ENCODE results near the gene SIRPB1.
"Not testable (repeated sequence)": the region's sequence is repeated elsewhere in the genome, so short reads cannot be mapped to it uniquely, and the experiment has no call there.

SIRPB1 gene

GRCh38 chr20:1618479-1618878 is 1.3 kb downstream of the SIRPB1 start:
- no peaks in the 10 kb centered on the region for H3K9me3 ChIP-seq
- no peaks in the 10 kb centered on the region for H3K27me3 ChIP-seq
- H3K4me1 ChIP-seq (ENCODE audit: control insufficient read depth in 1 of 2, insufficient read depth in 1 of 2, low read depth in 1 of 2, low read length in 1 of 2) = peaks cover 92 to 100% of the 10 kb centered on the region in 2 experiments
- TF ChIP-seq CTCF (IDR thresholded peaks at IDR 0.05) = peak; percentile 24
- no peaks in the 10 kb centered on the region for H3K36me3 ChIP-seq
- H3K27ac ChIP-seq = peak overlapping the region; percentile 98
- peak overlapping the region; percentile 73 to 86 for H3K4me3 ChIP-seq (ENCODE audit: low read depth in 1 of 2, low read length in 1 of 2)

- Histone ChIP-seq H3K4me3 (ENCODE audit: low read depth in 1 of 2, low read length in 1 of 2) (peak overlapping the region; percentile 73 to 86), H3K36me3 (no peaks in the 10 kb centered on the region), H3K27ac (peak overlapping the region; percentile 98), H3K27me3 (no peaks in the 10 kb centered on the region), H3K9me3 (no peaks in the 10 kb centered on the region), H3K4me1 (ENCODE audit: control insufficient read depth in 1 of 2, insufficient read depth in 1 of 2, low read depth in 1 of 2, low read length in 1 of 2) (peaks cover 77 to 84% of the 10 kb centered on the region in 2 experiments)
- TF ChIP-seq CTCF (IDR thresholded peaks at IDR 0.05) = no peak
Measured at GRCh38 chr20:1616858-1617434, 2.9 kb downstream of the SIRPB1 start.

GRCh38 chr20:1610404-1610803 is 9.4 kb downstream of the SIRPB1 start:
- H3K27me3 ChIP-seq; H3K9me3 ChIP-seq; H3K36me3 ChIP-seq; H3K4me3 ChIP-seq (ENCODE audit: low read depth in 1 of 2, low read length in 1 of 2); H3K27ac ChIP-seq: not testable (repeated sequence)
- peaks cover 19 to 20% of the 10 kb centered on the region in 2 experiments for H3K4me1 ChIP-seq (ENCODE audit: control insufficient read depth in 1 of 2, insufficient read depth in 1 of 2, low read depth in 1 of 2, low read length in 1 of 2)

- H3K9me3 ChIP-seq; H3K36me3 ChIP-seq; H3K27me3 ChIP-seq; H3K4me3 ChIP-seq (ENCODE audit: low read depth in 1 of 2, low read length in 1 of 2); H3K4me1 ChIP-seq (ENCODE audit: control insufficient read depth in 1 of 2, insufficient read depth in 1 of 2, low read depth in 1 of 2, low read length in 1 of 2); H3K27ac ChIP-seq: not testable (repeated sequence)
Measured at GRCh38 chr20:1608678-1609347, 11.0 kb downstream of the SIRPB1 start.

GRCh38 chr20:1600736-1601135 is 19.1 kb downstream of the SIRPB1 start:
- Histone ChIP-seq H3K36me3 (no peaks in the 10 kb centered on the region), H3K9me3 (no peaks in the 10 kb centered on the region), H3K4me1 (ENCODE audit: control insufficient read depth in 1 of 2, insufficient read depth in 1 of 2, low read depth in 1 of 2, low read length in 1 of 2) (peaks cover 1 to 14% of the 10 kb centered on the region in 2 experiments), H3K4me3 (ENCODE audit: low read depth in 1 of 2, low read length in 1 of 2) (no peak overlapping the region), H3K27me3 (no peaks in the 10 kb centered on the region), H3K27ac (no peak overlapping the region)
- no peak for TF ChIP-seq CTCF (IDR thresholded peaks at IDR 0.05)

GRCh38 chr20:1595333-1595732 is 24.5 kb downstream of the SIRPB1 start:
- Histone ChIP-seq H3K9me3 (no peaks in the 10 kb centered on the region), H3K27ac (no peak overlapping the region), H3K4me1 (ENCODE audit: control insufficient read depth in 1 of 2, insufficient read depth in 1 of 2, low read depth in 1 of 2, low read length in 1 of 2) (peaks cover 4 to 32% of the 10 kb centered on the region in 2 experiments), H3K36me3 (no peaks in the 10 kb centered on the region), H3K27me3 (no peaks in the 10 kb centered on the region), H3K4me3 (ENCODE audit: low read depth in 1 of 2, low read length in 1 of 2) (no peak overlapping the region)
- no peak for TF ChIP-seq CTCF (IDR thresholded peaks at IDR 0.05)

Data from neutrophil (primary cell).